Mammary epithelial cell (primary cell): ENCODE data around the gene EZH1.

Experiments used
- CTCF ChIP-seq, 2 donors: IDR thresholded peaks in 1 of 2; conservative IDR thresholded peaks in 1 of 2; 2 replicates each; pipeline ENCODE4 v1.5.1; 2011 to 2012; ENCODE audit warnings: inconsistent platforms in 2 of 2, low read length in 2 of 2, mild to moderate bottlenecking in 2 of 2, control low read depth in 1 of 2, low read depth in 1 of 2; ENCODE audit not compliant: insufficient read depth in 1 of 2; ENCODE audit errors: extremely low read depth in 1 of 2
- EZH2 ChIP-seq: IDR thresholded peaks from 2 replicates; pipeline ENCODE4 v1.6.1; 2012; ENCODE audit warnings: low read length, inconsistent platforms, borderline replicate concordance

GRCh38 chr17:42780851-42781638 is 36.2 kb upstream of the EZH1 start:
- TF ChIP-seq EZH2 (no peak), CTCF (conservative IDR thresholded peaks at IDR 0.05 in 1 of 2, IDR thresholded peaks at IDR 0.05 in 1 of 2; ENCODE audit: extremely low read depth in 1 of 2, insufficient read depth in 1 of 2, low read depth in 1 of 2, low read length in 2 of 2) (no peak)
